ENCODE data around the gene MC3R.

DNA sequence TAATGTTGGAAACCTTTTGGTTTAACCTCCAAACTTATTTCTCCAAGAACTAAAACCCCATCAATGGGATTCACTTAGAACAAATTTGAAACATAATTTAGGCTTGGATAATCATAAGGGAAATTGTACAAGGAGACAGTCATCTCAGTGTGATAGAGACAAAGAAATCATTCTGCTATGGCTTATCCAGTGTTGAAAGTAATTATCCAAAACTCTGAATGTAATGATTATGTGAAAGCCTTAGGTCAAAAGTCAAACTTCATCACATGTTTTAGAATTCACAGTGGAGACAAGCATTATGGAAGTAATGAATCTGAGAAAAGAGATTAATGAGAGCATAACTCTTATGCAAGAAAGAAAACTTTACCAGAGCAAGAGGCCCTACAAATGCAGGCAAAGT, 20.0 kb downstream of the MC3R start:
- TF ChIP-seq, protein P1, sequence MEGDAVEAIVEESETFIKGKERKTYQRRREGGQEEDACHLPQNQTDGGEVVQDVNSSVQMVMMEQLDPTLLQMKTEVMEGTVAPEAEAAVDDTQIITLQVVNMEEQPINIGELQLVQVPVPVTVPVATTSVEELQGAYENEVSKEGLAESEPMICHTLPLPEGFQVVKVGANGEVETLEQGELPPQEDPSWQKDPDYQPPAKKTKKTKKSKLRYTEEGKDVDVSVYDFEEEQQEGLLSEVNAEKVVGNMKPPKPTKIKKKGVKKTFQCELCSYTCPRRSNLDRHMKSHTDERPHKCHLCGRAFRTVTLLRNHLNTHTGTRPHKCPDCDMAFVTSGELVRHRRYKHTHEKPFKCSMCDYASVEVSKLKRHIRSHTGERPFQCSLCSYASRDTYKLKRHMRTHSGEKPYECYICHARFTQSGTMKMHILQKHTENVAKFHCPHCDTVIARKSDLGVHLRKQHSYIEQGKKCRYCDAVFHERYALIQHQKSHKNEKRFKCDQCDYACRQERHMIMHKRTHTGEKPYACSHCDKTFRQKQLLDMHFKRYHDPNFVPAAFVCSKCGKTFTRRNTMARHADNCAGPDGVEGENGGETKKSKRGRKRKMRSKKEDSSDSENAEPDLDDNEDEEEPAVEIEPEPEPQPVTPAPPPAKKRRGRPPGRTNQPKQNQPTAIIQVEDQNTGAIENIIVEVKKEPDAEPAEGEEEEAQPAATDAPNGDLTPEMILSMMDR (IDR thresholded peaks at IDR 0.05), result no peak
- TF ChIP-seq POLR2A (IDR thresholded peaks at IDR 0.05), result no peak

Measured in adrenal gland (tissue), 5 donors.